ENCODE data around the gene TGFBR2. TPM values are rescaled to one million over a fixed set of nuclear protein-coding genes. Genes with fewer than 3 reads are reported as not detected.
"Not testable (repeated sequence)": the region's sequence is repeated elsewhere in the genome, so short reads cannot be mapped to it uniquely, and the experiment has no call there.

The TGFBR2 gene
- total and polyA plus RNA-seq, 3 experiments from 2014 or later: 55.3 to 108 (median 56.3) TPM

- no peaks in the 10 kb centered on the region for H3K9me3 Mint-ChIP-seq
Measured at GRCh38 chr3:30622790-30623189, 16.4 kb downstream of the TGFBR2 start.

DNA sequence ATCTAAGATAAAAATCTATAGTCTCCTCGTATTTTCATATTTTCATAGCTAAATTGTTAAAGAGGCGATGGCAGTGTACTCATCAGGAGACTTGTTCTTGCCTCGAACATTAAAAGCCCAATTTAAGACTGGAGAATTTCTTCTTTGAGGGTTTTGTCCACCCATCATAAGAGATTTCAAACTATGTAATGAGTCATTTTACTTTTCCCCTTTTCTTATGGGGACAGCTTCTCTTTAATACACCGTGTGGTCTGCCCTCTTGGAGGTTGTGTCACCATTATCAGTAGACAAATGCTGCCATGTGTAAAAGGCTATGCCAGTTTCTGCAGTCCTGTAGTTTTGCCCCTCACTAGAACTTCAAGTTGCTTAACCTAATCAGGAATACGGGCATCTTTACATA lies 16.9 kb downstream of the TGFBR2 start:
- CTCF ChIA-PET: interaction anchor here (1.0 to 2.2 kb wide), 5 partner anchors 12 to 70 kb away, joined by 3 to 10 read pairs (median 3); partner anchors contain the start of gene TGFBR2

More at GRCh38 chr3:30622790-30623189, 16.4 kb downstream of the TGFBR2 start:
- Mint-ChIP-seq H3K4me3 (peak overlapping the region; percentile 58 to 80 (median 68)), H3K36me3 (peaks cover 0 to 67% (median 26%) of the 10 kb centered on the region in 3 donors), H3K4me1 (peaks cover 86 to 100% (median 99%) of the 10 kb centered on the region in 3 donors), H3K27me3 (no peaks in the 10 kb centered on the region), H3K27ac (peak overlapping the region; percentile 71 to 89 (median 82))
- Histone ChIP-seq H3K27me3 (ENCODE audit: insufficient read depth, low read length, poor library complexity, severe bottlenecking) (no peaks in the 10 kb centered on the region), H3K27ac (ENCODE audit: low read depth, low read length) (no peak overlapping the region), H3K36me3 (ENCODE audit: insufficient read depth, low read length) (peaks cover 9% of the 10 kb centered on the region), H3K4me1 (ENCODE audit: insufficient read depth, low read length) (peaks cover 98% of the 10 kb centered on the region), H3K9me3 (ENCODE audit: low read length) (no peaks in the 10 kb centered on the region), H3K4me3 (ENCODE audit: low read length) (no peak overlapping the region)
- CTCF ChIA-PET: interaction anchor here (1.0 to 2.2 kb wide), 5 partner anchors 13 to 70 kb away, joined by 3 to 10 read pairs (median 3); partner anchors contain the start of gene TGFBR2
- DNase-seq: no peak
- POLR2A ChIA-PET: interaction anchor here (0.7 to 0.8 kb wide), 2 partner anchors 12 to 31 kb away, joined by 3 read pairs; no protein-coding TSS in a partner anchor

DNA sequence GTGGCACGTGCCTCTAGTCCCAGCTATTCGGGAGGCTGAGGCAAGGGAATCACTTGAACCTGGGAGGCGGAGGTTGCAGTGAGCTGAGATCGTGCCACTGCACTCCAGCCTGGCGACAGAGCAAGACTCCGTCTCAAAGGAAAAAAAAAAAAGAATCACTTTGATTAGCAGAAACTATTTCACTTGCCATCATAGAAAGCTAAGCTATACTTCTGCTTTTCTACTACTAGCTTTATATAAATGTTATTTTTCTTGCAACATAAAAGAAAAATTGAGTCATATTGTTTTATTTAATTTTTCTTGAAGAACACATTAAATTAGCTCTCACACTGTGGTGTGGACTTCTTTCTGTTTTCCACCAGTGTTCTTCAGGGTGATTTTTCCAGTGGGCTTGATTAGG lies 18.1 kb downstream of the TGFBR2 start:
- peak overlapping the region in 1 of 7 donors; percentile 6 for H3K4me3 Mint-ChIP-seq
- H3K9me3 Mint-ChIP-seq: not testable (repeated sequence)

More for the DNA sequence above, 16.9 kb downstream of the TGFBR2 start:
- no peak overlapping the region for H3K27ac ChIP-seq (ENCODE audit: low read depth, low read length)
- no peak for DNase-seq
- H3K4me1 Mint-ChIP-seq: peaks cover 86 to 100% (median 99%) of the 10 kb centered on the region in 3 donors
- H3K27me3 Mint-ChIP-seq: no peaks in the 10 kb centered on the region
- H3K4me3 ChIP-seq (ENCODE audit: low read length): no peak overlapping the region
- peaks cover 9% of the 10 kb centered on the region for H3K36me3 ChIP-seq (ENCODE audit: insufficient read depth, low read length)
- H3K4me3 Mint-ChIP-seq: peak overlapping the region; percentile 58 to 80 (median 68)
- H3K27me3 ChIP-seq (ENCODE audit: insufficient read depth, low read length, poor library complexity, severe bottlenecking): no peaks in the 10 kb centered on the region
- H3K9me3 ChIP-seq (ENCODE audit: low read length): no peaks in the 10 kb centered on the region
- H3K9me3 Mint-ChIP-seq: no peaks in the 10 kb centered on the region
- peaks cover 0 to 64% (median 25%) of the 10 kb centered on the region in 3 donors for H3K36me3 Mint-ChIP-seq
- H3K27ac Mint-ChIP-seq: peak overlapping the region; percentile 71 to 89 (median 82)
- POLR2A ChIA-PET: interaction anchor here (0.8 kb wide), 1 partner anchor 12 kb away, joined by 3 read pairs; no protein-coding TSS in a partner anchor
- H3K4me1 ChIP-seq (ENCODE audit: insufficient read depth, low read length): peaks cover 98% of the 10 kb centered on the region

DNA sequence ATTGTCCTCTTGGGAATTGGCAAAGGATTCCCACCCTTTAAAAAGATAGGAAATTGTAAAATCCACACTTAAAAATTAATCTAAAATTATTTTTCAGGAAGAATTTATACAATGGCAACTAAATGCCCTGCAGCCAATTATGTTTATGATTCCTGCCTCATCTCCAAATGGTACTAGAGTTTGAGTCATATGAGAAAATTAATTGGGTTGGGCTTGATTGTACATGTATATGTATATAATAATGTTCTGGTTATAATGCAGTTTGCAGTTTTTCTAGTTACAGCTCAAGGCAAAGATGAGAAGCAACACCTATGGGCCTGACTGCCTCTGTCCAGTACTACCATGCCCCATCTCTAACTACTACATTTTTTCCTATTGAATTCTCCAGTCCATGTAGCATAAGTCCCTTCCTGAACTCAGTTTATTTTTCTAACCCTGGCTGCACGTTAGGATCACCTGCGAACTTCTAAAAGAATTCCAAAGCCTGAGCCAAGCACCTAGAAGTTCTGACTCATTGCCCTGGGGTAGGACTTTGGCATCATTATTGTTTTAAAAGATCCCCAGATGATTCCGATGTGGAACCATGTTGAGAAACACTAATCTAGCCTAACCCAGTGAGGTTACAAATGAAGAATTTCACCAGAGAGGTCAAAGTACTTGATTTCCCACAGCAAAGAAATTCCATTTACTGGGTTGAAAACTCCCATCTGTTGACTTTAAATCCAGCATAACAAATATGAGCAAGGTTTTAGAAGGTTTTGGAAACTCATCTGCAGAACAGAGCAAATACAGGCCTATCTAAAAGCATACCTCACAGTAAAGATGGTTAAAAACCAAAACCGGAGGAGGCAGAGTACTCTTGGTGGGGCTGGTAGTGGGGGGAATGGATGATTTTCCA lies 19.4 kb downstream of the TGFBR2 start:
- Histone ChIP-seq H3K4me1 (ENCODE audit: insufficient read depth, low read length) (peaks cover 98% of the 10 kb centered on the region), H3K27ac (ENCODE audit: low read depth, low read length) (no peak overlapping the region), H3K27me3 (ENCODE audit: insufficient read depth, low read length, poor library complexity, severe bottlenecking) (no peaks in the 10 kb centered on the region), H3K9me3 (ENCODE audit: low read length) (no peaks in the 10 kb centered on the region), H3K36me3 (ENCODE audit: insufficient read depth, low read length) (peaks cover 9% of the 10 kb centered on the region), H3K4me3 (ENCODE audit: low read length) (no peak overlapping the region)
- ChIA-PET CTCF (interaction anchor here (0.8 to 2.0 kb wide), 2 partner anchors 32 to 66 kb away, joined by 3 to 4 read pairs; no protein-coding TSS in a partner anchor), POLR2A (no interaction called here)
- peaks cover 87 to 100% (median 99%) of the 10 kb centered on the region in 3 donors for H3K4me1 Mint-ChIP-seq
- peak overlapping the region in 6 of 7 donors; percentile 5 to 61 (median 42) for H3K4me3 Mint-ChIP-seq
- peaks cover 0 to 66% (median 20%) of the 10 kb centered on the region in 3 donors for H3K36me3 Mint-ChIP-seq
- DNase-seq: no peak
- H3K9me3 Mint-ChIP-seq: no peaks in the 10 kb centered on the region
- peak overlapping the region; percentile 47 to 97 (median 88) for H3K27ac Mint-ChIP-seq
- no peaks in the 10 kb centered on the region for H3K27me3 Mint-ChIP-seq

More for the DNA sequence above, 18.1 kb downstream of the TGFBR2 start:
- Mint-ChIP-seq H3K27ac (peak overlapping the region in 7 of 8 donors; percentile 47 to 89 (median 80)), H3K36me3 (peaks cover 0 to 63% (median 22%) of the 10 kb centered on the region in 3 donors), H3K4me1 (peaks cover 86 to 100% (median 99%) of the 10 kb centered on the region in 3 donors)
- peaks cover 98% of the 10 kb centered on the region for H3K4me1 ChIP-seq (ENCODE audit: insufficient read depth, low read length)
- ChIA-PET POLR2A (interaction anchor here (0.8 kb wide), 1 partner anchor 11 kb away, joined by 4 read pairs; no protein-coding TSS in a partner anchor), CTCF (interaction anchor here (0.8 to 2.0 kb wide), 3 partner anchors 14 to 67 kb away, joined by 3 to 4 read pairs (median 3); no protein-coding TSS in a partner anchor)
- not testable (repeated sequence) for H3K27me3 Mint-ChIP-seq; H3K27me3 ChIP-seq (ENCODE audit: insufficient read depth, low read length, poor library complexity, severe bottlenecking); H3K4me3 ChIP-seq (ENCODE audit: low read length); H3K9me3 ChIP-seq (ENCODE audit: low read length); DNase-seq; H3K27ac ChIP-seq (ENCODE audit: low read depth, low read length); H3K36me3 ChIP-seq (ENCODE audit: insufficient read depth, low read length)

DNA sequence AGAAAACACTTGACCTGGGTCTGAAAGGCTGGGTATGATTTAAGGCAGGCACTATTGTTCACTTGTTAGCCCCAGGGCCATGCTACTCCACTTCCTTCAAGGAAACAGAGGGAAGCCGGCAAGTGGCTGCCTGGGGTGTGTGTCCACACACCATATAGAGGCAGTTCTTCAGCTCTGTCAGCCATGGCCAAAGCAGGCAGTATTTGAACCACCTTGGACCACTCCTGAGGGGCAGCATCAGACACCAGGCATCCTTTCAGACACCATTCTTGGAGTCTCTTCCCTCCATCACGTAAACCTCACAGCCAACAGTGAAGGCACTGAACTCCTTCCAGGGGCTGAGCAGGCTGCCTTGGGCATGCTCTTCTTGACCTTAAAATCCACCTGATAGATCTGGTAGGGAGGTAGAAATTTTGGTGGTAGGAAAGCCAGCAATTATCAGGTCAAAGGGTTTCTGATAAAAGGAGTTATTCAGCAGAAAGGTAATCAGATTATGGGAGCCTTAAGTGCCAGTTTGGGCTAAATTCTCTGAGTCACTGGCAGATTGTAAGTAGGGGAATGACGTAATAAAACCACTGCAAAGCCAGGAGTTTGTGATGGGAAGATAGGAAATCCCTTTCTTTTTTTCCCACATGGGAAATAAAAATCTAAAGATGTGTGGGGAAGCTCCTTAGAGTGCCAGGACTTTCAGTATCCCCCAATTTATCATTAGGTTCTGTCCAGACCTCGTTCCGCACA lies 20.2 kb downstream of the TGFBR2 start:
- Mint-ChIP-seq H3K4me3 (peak overlapping the region in 6 of 7 donors; percentile 5 to 61 (median 34)), H3K4me1 (peaks cover 86 to 99% (median 98%) of the 10 kb centered on the region in 3 donors), H3K36me3 (peaks cover 0 to 60% (median 18%) of the 10 kb centered on the region in 3 donors), H3K9me3 (no peaks in the 10 kb centered on the region), H3K27ac (peak overlapping the region; percentile 80 to 97 (median 88)), H3K27me3 (no peaks in the 10 kb centered on the region)
- Histone ChIP-seq H3K4me1 (ENCODE audit: insufficient read depth, low read length) (peaks cover 97% of the 10 kb centered on the region), H3K27me3 (ENCODE audit: insufficient read depth, low read length, poor library complexity, severe bottlenecking) (no peaks in the 10 kb centered on the region), H3K9me3 (ENCODE audit: low read length) (no peaks in the 10 kb centered on the region), H3K27ac (ENCODE audit: low read depth, low read length) (no peak overlapping the region), H3K36me3 (ENCODE audit: insufficient read depth, low read length) (peaks cover 9% of the 10 kb centered on the region), H3K4me3 (ENCODE audit: low read length) (no peak overlapping the region)
- DNase-seq: no peak
- CTCF ChIA-PET: no interaction called here
- POLR2A ChIA-PET: no interaction called here

DNA sequence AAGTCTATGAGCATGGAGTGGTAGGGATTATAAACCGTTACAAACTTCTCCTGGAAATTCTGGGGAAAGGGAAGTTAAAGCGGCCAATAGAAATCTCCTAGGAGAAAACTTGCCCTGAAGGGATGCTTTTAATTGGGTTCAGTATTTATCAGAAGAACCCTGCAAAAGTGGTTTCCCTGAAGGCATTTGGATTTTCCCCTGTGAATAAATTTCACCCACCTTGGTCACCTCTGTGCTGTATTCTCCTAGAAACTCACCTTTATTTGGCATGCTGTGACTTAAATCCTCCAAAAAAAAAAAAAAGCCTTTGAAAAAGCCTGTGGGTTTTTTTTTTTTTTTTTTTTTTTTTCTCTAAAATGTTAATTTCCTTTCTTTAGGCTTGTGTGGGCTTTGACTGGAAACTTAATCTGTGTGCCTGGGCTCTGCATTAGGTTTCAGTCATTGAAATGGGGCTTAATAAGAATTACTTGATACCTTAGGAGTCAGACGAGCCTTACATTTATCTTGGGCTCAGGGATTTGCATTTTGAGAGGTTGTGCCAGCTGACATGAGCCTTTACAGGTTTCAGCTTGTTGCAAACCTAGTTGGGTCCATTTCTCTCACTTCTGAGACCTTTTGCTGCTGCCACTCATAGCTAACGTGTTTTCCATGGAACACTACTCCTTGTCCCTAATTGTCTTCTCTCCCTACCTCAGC lies 22.0 kb downstream of the TGFBR2 start:
- peak overlapping the region; percentile 78 to 99 (median 93) for H3K27ac Mint-ChIP-seq
- no peak overlapping the region for H3K27ac ChIP-seq (ENCODE audit: low read depth, low read length)
- DNase-seq: no peak

More for the DNA sequence above, 22.0 kb downstream of the TGFBR2 start:
- H3K4me1 ChIP-seq (ENCODE audit: insufficient read depth, low read length): peaks cover 97% of the 10 kb centered on the region
- Mint-ChIP-seq H3K36me3 (peaks cover 0 to 59% (median 23%) of the 10 kb centered on the region in 3 donors), H3K4me1 (peaks cover 88 to 99% (median 98%) of the 10 kb centered on the region in 3 donors), H3K4me3 (peak overlapping the region; percentile 16 to 74 (median 53)), H3K27me3 (no peaks in the 10 kb centered on the region), H3K9me3 (no peaks in the 10 kb centered on the region)
- peaks cover 7% of the 10 kb centered on the region for H3K36me3 ChIP-seq (ENCODE audit: insufficient read depth, low read length)
- no peaks in the 10 kb centered on the region for H3K27me3 ChIP-seq (ENCODE audit: insufficient read depth, low read length, poor library complexity, severe bottlenecking)
- POLR2A ChIA-PET: interaction anchor here (0.6 to 1.2 kb wide), 7 partner anchors 9 to 39 kb away, joined by 3 to 9 read pairs (median 5); no protein-coding TSS in a partner anchor
- H3K9me3 ChIP-seq (ENCODE audit: low read length): no peaks in the 10 kb centered on the region
- CTCF ChIA-PET: interaction anchor here (0.6 to 4.3 kb wide), 16 partner anchors 9 to 192 kb away, joined by 3 to 30 read pairs (median 5); partner anchors contain the start of gene TGFBR2
- H3K4me3 ChIP-seq (ENCODE audit: low read length): no peak overlapping the region

Data from CD8-positive, alpha-beta memory T cell (primary cell).